ENCODE data around the gene RNASE9.
"Not testable (repeated sequence)": the region's sequence is repeated elsewhere in the genome, so short reads cannot be mapped to it uniquely, and the experiment has no call there.

RNASE9 gene

DNA sequence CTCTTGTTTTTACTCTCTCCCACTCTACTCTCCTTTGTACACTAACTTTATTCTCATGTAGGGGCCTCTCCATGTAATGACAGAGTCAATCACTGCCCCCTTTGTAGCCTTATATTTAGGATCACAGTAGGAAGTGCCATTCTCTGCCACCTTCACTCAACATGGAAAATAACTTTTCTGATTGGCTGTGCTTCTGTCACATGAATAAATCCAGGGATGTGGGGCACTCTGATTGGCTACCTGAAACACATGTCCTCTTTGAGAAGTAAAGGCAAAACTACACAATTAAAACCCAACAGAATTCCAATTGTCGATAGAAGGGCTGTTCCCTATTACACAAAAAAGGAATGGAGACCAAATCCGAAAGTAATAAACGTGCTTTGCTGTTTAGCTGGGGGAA is at the start of gene RNASE9:
Gene RNASE9 (minus strand): TSS at position 87 of the 400 bp plus-strand sequence.
- no peak for DNase-seq

DNA sequence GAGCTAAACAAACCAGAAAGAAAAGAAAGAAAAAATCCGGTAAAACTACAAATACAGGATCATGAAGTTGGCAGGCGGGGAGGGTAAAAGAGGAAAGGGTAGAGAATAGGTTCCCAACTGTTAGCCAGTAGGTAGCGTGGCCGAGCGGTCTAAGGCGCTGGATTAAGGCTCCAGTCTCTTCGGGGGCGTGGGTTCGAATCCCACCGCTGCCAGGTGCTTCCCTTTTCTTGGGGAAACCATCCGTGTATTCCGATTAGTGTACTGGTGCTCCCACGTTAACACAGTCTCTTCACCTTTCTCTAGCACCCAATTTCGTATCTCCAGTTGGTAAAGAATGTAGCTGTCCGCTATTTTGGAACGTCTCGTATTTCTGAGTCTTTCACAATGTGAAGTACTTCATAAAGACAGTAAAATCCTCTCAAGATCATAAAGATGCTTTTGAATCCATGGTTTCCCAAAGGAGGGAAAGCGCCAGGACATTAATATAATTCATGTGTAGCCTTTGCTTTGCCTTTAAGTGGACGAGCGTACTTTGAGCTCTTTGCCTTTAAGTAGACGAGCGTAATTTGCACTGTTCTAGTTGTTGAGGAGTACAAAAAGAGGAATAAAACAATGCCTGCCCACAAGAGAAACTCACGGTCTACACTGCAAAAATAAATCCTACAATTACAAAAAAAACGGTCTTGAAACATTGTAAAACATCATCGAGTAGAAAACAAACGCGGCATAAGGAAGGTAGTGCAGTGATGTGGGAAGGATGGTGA is 49.3 kb upstream of the RNASE9 start:
- DNase-seq, result peak; percentile 86

DNA sequence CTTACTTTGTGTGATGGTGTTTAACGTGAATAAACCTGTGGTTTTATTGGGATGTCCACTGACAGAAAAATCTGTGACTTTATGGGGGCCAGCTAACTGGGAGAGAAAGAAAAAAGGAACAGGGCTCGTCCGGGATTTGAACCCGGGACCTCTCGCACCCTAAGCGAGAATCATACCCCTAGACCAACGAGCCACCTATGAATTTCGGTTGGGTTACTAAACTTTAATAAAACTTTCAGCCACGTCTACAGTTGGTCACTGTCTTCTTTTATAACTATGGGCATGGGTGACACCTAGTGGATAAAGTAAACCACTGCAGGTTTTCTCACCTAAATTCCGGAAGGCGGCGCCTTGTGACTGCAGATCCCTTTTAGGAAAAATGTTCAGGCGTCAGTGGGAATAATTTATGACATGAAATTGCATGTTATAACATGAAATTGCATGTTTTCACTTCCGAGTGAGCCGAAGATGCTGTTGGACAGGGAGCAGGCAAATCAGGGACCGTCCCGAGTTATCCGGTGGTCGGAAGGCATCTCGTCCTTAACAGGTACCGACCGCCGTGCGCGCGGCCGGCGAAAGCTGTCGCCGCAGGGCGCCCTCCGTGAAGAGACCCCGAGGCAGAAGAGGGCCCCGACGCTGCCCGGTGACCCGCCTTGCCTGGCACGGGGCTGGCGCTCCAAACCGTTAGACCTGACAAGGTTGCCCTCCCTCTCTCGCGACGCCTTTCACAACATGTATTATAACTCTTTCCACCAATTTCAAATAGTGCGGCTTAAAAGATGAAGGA is 48.6 kb upstream of the RNASE9 start:
- peak; percentile 89 for DNase-seq

DNA sequence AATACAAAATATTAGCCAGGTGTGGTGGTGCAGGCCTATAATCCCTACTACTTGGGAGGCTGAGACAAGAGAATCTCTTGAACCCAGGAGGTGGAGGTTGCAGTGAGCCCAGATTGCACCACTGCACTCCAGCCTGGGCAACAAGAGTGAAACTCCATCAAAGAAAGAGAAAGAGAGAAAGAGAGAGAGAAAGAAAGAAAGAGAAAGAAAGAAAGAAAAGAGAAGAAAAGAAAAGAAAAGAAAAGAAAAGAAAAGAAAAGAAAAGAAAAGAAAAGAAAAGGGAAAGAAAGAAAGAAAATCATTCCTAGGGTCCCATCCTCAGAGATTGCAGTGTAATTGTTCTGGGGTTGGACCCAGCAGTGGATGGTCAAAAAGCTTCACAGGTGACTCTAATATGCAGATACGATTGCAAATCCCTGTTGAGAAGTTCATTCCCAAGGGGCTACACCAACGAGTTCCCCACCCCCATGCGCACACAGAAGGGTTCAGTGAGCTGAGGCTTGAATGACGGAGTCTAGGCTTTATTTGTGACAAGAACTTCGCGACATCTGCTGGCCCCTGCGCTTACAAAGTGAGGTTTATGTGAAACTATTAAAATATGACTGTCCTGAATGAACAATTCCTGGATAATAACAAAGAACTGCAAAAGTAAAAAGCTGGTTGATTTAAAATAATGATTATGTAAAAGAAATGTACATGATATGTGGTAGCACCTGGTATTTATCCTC is 47.7 kb upstream of the RNASE9 start:
- DNase-seq, result no peak

DNA sequence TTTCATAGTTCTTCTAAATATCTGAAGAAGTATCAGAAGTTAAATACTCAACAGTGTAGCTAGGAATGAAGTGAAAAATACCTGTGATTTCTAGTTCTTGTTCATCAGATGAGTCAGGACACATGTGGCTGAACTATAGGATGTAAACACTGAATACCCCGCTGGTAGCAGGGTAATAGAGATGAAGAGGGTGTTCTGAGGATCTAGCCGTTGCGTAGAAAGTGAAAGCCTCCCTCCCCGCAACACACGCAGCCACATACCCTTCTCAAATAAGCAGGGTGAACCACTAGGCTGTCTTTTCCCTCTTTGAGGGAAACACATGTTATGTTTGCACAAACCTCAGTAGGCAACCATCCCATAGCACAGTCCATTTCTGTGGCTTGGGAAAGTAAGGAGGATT is 46.8 kb upstream of the RNASE9 start:
- DNase-seq, result no peak

DNA sequence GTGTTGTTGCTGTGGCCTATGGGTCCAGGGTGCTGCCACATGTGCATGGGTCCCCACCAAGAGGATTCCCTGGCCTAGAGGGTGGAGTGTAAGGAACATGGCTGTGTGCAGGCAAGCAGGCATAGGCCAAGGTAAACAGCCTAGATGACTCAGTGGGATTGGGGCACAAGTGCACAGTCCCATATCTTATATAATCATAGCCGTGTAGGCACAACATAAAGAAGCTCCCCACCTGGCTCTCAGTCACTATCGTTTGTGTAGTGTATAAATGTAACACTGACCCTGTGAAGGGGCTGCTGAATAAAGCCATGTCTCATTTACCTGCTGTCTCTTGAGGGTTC is 46.0 kb upstream of the RNASE9 start:
- no peak for DNase-seq

DNA sequence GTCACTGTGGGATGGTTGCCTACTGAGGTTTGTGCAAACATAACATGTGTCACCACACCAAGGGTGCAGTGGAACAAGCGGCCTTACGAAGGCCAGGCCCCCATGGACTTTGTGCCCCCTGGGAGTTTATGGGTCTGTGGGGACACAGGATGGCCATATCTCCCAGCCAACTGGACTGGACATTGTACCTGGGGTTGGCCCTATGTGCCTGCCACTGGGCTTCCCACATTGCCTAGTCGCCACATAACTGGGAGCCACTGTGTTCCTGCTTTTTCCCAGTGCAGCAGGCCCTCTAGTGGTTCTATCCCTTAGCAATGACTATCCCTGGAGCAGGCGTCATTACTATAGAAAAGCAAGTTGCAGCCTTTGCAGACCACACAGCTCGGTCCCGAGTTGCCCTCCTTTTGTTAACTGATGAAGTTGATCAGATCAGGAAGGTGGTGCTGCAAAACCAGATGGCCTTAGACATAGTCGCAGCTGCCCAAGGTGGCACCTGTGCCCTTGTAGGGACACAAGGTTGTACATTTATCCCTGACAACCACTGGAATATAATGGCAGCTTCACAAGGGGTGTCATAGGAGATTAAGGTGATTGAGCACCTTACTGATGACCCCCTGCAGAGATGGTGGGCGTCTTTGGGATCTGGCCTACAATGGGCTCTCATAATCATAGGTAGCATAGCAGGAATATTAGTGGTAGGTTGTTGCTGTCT is 45.5 kb upstream of the RNASE9 start:
- peak; percentile 22 for DNase-seq

DNA sequence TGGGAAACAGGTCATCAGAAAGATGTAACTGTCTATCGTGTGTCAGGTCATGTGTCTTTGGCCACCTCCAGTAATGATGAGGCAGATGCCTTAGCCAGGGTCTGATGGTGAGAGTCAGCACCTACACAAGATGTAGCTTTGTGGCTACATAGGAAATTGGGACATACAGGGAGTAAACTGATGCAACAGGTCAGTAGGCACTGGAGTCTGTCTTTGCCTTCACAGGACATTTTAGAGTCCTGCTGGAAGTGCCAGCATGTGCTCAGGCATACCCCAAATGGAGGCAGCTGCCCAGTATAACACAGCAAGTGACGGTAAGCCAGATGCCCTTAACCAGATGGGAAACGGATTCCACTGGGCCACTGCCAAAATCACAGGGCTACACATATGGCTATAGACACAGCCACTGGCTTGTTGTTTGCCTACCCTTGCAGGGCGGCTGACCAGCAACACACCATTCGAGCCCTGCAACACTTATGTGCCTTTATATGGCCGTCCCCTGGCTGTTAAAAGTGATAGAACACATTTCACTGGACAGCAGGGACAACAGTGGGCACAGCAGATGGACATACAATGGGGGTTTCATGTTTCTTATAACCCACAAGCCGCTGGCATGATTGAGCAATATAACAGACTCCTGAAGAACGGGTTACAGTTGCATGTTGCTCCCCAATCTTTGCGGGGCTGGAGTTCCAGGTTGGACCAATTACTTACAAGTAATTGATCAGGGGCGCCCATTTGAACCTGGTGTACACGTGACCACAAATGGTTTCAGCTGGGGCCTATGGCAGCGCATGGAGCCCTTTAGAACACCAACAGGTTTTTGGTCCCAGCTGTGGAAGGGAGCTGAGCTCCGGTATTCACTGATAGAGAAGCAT is 43.2 kb upstream of the RNASE9 start:
- DNase-seq, result peak; percentile 93

DNA sequence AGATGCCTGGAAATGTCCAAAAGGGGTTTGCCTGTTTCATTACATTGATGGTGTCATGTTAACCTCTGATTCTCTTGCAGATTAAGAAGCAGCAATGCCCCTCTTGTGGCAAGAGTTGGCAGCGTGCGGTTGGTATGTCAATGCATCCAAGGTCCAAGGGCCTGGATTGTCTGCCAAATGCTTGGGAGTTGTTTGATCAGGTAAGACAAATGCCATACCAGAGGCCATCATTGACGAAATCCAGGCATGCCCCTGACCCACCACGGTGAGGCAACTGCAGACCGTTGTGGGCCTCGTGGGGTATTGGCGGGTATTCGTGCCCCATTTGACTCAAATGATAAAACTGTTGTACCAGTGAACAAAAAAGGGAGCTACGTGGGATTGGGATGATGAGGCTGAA is 41.7 kb upstream of the RNASE9 start:
- DNase-seq, result no peak

DNA sequence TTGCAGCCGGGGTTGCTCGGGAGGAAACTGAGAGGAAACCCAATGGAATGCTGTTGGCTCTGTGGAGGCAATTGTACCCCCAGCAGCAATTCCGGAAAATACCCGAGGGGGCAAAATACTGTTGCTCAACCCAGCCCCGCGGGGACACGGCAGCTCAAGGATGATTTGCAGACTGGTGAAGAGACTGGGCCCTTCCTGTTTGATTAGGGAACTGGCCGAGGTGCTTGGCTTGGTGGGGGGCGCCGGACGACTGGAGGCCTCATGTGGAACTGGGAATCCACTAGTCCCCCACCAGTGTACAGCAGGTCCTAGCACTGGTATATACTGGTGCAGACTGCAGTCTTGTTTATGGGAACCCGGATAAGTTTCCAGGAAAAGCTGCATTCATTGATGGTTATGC is 40.7 kb upstream of the RNASE9 start:
- DNase-seq, result no peak

DNA sequence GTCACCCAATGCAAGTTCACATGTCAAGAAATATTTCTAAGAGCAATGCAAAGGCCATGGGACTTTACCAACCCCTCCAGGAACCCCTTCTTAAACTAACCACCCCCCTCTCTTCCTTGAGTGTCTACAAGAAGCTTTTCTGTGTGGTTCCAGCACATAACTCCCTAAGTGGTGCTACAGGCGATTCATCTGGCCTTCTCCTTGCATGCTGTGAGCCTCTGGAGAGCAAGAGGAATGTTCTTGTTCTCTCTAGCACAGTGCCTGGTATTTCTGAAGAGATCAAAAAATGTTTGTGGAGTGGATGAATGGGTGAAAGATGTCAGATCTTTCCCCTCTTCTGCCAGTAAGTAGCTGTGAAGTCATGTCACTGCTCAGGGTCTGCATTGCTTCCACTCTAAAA is 36.3 kb upstream of the RNASE9 start:
- no peak for DNase-seq

DNA sequence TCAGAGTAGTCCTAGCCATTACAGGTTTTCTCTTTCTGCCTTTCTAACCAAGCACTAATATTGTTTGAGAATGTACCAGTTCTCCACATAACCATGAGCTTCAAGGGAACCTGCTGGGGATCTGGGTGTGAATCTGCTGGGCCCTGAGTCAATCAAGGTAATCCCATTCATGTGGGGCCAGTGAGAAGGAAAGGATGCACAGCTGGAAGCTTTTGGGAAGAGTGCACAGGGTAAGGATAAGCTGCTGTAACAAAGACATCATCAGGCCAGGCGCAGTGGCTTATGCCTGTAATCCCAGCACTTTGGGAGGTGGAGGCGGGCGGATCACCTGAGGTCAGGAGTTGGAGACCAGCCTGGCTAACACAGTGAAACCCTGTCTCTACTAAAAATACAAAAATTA is 34.9 kb upstream of the RNASE9 start:
- not testable (repeated sequence) for DNase-seq

DNA sequence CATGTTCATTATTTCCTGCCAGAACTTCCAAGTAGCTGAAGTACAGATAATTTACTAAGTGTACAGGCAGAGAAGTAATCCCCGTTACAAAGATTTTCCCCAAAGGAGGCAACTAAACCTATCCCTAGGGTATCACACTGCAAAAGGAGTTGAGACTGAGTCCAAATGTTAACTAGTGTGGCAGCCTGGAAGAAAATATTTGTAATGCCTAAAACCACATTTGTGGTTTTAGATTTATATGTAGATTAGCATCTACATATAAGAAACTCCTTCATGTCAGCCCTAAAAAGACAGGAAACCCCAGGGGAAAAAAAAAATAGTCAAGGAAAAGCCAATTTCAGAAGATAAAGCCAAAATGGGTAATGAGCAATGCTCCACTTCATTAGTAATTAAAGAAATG is 31.7 kb upstream of the RNASE9 start:
- DNase-seq, result no peak

DNA sequence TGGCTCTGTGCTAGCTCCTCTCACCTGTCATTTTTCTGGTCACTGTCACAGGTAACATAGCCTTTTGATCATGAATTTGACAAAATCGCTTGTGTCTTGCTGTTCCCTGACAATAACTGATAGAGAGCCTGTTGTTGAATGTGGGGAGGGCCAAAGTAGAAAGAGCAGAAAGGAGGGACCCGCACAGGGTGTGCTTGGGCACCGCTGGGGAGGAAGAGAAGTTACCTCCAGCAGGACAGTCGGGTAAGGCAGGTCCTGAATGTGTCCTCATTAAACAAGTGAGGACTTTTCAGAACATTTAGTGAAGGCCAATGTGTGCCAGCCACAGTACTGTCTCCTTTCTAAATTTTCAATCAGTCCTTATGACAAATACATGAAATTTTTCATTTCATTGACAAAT is 30.4 kb upstream of the RNASE9 start, which contains the start of gene RNASE12:
Gene RNASE12 (minus strand): TSS at position 142 of the 400 bp plus-strand sequence. CDS start 653 bp downstream, outside the sequence.
- no peak for DNase-seq

DNA sequence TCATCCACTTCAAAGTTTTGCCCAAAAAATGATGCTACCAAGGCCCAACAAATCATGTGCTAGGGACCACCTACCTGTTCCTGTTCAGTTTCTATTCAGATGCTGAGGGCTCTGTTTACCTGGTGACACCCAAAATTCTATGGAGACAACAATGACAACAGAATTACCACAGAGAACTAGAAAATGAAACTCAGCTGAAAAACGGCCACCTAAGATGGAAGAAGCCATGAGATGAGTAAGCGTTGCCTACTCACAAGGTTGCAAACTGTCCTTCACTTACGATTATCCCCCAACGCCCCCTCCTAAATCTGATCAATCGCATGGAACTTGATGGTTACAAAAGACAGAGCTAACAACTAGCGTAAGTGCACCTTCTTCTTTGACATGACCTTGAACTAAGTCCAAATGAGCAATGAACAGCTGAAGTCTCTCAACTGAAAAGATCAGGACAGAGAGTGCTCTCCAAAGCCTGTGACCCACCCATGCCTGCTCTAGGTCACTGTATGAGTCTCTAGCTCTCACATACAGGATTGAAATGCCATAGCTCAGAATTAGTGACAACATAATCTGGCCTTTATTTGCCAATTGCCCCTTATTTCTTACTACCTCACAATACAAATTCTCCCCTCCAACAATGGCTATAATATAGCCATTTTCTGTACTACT is 26.8 kb upstream of the RNASE9 start, which contains the start of gene RNASE11:
Gene RNASE11 (minus strand): TSS at position 513 of the 666 bp plus-strand sequence.
- no peak for DNase-seq

DNA sequence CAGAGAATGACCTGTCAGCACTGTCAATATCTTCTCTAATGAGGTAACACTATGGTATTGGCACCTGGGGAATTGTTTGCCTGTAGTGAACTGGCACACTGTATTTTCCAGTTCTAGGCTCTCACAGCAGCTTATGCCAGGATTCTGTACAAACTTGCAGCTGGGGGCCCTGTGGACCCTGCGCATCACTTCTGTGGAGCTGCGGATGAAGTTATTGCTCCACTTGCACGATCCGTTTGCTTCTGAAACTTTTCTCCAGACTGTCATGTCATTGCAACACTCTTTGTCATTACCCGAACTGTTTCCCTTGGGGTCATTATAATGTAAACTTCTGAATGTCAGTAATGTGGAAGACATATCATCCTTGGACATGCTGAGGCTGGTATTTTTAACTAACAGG is 23.1 kb upstream of the RNASE9 start:
- no peak for DNase-seq

DNA sequence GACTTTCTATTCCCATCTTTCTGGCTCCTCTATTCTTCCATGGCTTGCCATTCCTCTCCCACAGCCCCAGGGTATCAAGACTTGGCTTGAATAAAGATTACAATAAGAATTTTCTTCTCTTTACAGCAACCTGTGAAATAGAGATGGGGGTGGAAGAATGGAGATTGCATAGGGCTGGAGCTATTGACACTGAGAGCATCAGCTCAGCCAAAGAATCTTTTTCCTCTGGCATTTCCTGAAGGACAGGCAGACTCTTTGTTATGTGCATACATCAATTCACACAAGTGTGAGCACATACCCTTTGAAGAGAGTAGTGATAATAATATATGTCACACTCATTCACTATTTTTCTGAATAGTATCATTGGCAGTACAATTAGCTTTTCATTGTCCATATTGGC is 22.3 kb upstream of the RNASE9 start:
- no peak for DNase-seq

DNA sequence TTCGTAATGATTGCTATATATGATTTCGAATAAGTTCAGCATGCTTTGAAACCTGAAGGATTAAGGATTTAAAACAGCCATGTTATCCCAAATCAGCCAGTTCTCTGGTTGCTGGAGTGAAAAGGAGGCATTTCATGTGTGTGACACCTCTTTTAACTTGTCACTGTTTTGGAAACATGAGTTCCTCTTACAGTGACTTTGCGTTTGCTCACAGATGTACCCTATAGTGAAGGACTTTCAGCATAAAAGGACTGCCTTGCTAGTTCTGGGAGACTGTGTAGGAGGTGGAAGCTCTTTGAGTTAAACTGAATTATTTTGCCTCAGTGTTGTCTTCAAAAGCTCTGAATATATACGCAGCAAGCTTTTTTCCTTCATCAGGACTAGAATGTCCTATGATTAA is 19.4 kb upstream of the RNASE9 start:
- DNase-seq, result no peak

DNA sequence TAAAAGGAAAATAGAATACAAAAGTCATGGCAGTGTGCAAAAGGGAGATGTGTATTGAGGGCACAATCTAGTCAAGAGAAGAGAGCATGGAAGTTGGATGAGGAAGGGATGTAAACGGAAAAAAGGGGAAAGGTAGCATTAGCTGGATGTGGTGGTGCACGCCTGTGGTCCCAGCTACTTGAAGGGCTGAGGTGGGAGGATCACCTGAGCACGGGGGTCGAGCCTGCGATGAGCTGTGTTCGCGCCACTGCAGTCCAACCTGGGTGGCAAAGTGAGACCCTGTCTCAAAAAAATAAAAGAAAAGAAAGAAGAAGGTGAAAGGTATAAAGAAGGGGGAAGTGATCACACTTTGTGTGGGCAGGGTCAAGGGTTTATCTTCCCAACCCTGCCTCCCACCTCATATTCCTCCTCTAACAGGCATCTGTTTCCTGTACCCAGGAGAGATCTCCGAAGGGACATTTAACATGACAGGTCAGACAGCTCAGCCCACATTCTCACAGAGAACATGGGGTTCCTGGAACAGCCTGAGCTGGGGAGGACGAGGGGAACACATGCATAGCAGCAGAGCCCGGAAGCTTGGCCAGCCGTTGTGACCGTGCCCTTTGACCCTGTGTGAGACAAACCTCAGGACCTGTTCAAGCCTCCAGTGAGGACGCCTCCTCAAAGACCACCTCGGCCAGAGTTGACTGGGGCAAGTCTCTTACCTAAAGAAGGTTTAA is 18.1 kb upstream of the RNASE9 start:
- no peak for DNase-seq

DNA sequence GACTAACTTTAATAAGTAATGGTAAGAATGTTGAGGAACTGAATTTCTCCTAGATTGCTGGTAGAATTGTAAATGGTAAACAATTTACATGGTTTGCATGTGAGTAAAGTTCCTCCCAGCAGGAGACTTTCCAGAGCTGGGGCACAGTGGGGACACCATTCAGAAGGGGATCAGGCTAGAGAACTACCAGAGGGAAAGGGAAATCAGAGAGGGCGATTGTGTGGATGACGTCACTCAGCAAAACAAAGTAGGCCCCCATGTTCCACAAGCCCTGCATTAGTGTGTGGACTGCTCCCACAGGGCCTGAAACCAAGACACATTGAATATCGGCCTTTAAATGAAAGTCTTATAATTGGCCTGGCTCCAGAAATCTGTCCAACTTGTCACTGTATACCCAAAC is 17.5 kb upstream of the RNASE9 start:
- DNase-seq, result no peak
